NCI-H460 (cell line): ENCODE results near the gene MAST3. TPM values are rescaled to one million over a fixed set of nuclear protein-coding genes. Genes with fewer than 3 reads are reported as not detected.
A peak's percentile ranks its signal among the peaks of the same experiment; 100 is the strongest.

Source experiments
- DNase-seq: peaks from one replicate; pipeline ENCODE4 v3.0.0-alpha.2; 2016; ENCODE audit warnings: low read depth; ENCODE audit errors: extremely low read depth
- total RNA-seq: library from RNA; depleted of rRNA; stranded (reverse); fragments of >200 nt; shearing (Covaris generic); gene quantifications from 2 replicates; pipeline ENCODE4 v1.2.3, GENCODE V29; 2014

The MAST3 gene
- total RNA-seq, 1 experiment from 2014 or later: 2.1 TPM

DNA sequence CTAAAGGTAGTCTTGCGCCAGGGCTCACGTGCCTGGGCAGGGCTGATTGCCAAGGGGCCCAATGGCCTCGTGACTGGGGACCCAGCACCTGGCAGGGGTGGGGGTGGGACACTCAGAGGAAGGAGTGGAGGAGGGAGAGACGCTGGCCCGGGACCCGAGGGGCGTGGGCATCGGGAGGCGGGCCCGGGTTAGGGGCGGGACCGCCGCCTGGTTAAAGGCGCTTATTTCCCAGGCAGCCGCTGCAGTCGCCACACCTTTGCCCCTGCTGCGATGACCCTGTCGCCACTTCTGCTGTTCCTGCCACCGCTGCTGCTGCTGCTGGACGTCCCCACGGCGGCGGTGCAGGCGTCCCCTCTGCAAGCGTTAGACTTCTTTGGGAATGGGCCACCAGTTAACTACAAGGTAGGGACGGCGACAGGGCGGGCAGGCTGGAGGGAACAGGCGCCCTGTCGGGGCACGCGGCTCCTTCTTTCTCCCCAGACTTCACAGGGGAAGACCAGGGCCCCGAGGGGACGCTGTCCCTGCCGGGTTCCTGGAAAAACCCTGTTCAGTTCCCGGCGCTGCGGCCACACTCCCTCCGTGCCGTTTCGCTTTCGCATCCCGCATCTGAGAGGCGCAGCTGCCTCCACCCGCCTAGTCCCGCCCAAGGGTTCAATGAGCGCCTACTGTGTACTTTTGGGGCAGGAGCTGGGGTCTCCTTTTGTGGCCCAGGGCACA lies 76.2 kb downstream of the MAST3 start, which contains the start of gene IFI30:
Gene IFI30, plus strand, starts transcription at position 242 of the 717 bp plus-strand sequence. Its CDS starts 29 bp downstream, at position 271.
- DNase-seq: no peak

DNA sequence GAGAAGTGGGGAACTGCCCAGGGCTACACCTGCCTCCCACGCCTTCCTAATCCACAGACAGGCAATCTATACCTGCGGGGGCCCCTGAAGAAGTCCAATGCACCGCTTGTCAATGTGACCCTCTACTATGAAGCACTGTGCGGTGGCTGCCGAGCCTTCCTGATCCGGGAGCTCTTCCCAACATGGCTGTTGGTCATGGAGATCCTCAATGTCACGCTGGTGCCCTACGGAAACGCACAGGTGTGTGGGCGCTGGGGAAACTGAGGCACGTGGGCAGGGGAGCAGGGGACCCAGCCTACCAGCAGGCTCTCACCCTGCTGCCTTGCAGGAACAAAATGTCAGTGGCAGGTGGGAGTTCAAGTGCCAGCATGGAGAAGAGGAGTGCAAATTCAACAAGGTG lies 77.4 kb downstream of the MAST3 start:
- no peak for DNase-seq

DNA sequence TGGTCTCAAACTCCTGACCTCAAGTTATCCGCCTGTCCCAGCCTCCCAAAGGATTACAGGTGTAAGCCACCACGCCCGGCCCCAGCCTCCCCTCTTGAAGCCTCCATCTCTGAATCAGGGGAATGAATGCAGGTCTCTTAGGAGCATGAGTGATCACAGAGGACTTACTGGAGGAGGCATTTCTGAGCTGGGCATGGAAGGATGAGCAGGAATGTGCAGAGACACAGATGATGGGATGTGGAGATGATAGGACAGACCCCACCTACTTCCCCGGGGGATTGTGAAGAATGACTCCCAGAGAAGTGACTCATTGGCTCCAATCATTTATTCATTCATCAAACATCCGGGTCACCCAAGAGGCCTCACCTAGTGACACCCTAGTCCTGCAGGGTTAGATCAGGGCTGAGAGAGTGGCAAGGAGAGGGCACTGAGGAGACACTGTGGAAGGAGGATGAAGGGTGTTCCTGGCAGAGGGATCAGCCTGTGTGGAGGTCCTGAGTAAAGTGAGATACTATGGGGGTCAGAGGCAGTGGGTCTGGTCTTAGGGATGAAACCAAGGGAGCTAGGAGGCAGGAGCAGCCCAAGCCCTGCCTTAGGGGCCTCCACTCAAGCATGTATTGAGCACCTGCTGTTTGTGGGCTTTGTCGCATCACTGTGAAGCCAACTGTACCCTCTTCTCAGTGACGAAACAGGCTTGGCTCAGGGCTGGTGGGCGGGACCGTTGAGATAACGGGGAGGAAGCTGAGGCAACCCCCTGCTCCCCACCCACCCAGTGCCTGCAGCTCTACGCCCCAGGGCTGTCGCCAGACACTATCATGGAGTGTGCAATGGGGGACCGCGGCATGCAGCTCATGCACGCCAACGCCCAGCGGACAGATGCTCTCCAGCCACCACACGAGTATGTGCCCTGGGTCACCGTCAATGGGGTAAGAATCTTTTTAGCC lies 79.1 kb downstream of the MAST3 start:
- DNase-seq: no peak

DNA sequence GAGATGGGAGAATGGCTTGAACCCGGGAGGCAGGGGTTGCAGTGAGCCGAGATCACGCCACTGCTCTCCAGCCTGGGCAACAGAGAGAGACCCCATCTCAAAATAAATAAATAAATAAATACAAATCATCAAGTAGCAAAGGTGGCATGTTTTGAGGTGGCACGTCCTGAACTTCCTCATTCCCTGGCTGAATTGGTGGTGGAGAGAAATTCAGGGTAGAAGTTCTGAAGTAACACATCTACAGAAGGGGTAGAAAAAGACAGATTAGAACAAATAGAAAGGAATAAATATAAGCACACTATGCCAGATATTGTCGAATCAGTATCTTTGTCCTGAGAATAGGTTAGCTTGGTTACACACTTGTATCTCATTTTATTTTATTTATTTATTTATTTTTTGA lies 82.4 kb downstream of the MAST3 start:
- no peak for DNase-seq

DNA sequence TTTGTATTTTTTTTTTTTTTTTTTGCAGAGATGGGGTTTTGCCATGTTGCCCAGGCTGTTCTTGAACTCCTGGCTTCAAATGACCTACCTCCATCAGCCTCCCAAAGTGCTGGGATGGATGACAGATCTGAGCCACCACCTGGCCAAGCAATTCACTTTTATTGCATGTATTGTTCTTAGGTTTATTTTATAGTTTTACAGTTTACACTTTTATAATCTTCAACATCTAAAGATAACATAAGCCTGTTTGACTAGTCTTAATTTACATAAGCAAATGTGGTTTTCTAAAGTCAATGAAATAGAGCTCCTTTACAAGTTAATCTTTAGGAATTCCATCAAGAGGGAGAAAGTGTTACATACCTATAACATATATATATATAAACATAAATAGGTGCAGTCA lies 86.0 kb downstream of the MAST3 start:
- no peak for DNase-seq

DNA sequence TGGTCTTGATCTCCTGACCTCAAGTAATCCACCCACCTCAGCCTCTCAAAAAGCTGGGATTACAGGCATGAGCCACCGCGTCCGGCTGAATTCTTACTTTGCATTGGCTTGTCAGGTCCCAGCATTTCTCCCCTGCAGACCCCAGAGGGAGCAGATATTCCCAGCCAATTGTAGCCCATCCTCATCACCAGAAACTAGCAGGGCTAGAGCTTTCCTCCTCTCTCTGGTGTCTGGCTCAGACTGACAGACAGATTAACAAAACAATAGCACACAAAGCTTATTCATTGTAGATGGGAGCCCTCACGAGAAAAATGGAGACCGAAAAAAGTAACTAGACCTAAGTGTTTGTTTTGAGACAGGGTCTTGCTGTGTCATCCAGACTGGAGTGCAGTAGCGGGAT lies 88.0 kb downstream of the MAST3 start:
- DNase-seq: no peak

DNA sequence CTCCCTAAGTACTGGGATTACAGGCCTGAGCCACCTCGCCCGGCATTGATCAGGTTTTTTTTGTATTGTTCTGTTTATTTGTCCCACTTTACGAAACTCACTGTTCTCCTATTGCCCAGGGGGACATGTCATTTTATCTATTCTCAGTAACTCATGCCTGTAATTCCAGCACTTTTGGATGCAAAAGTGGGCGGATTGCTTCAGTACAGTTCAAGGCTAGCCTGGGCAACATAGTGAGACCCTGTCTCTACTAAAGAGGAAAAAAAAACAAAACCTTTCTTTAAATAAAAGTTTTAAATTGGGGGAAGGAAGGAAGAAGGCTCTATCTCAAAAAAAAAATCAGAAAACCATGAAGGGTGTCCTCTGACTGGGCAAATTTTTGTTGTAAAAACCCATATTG lies 92.7 kb downstream of the MAST3 start:
- DNase-seq: no peak

DNA sequence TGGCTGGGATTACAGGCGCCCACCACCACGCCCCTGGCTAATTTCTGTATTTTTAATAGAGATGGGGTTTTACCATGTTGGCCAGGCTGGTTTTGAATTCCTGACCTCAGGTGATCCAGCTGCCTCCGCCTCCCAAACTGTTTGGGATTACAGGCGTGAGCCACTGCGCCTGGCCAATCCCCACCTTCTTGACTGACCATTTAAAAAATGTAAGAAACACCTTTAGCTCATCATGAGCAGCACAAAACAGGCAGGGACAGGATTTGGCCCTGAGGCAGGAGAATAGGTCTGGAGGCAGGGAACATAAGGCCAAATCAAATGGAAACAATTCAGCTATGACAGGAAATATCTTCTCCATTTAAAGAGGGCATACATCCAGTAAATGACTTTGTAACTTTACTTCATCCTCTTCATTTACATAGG lies 94.1 kb downstream of the MAST3 start:
- no peak for DNase-seq

DNA sequence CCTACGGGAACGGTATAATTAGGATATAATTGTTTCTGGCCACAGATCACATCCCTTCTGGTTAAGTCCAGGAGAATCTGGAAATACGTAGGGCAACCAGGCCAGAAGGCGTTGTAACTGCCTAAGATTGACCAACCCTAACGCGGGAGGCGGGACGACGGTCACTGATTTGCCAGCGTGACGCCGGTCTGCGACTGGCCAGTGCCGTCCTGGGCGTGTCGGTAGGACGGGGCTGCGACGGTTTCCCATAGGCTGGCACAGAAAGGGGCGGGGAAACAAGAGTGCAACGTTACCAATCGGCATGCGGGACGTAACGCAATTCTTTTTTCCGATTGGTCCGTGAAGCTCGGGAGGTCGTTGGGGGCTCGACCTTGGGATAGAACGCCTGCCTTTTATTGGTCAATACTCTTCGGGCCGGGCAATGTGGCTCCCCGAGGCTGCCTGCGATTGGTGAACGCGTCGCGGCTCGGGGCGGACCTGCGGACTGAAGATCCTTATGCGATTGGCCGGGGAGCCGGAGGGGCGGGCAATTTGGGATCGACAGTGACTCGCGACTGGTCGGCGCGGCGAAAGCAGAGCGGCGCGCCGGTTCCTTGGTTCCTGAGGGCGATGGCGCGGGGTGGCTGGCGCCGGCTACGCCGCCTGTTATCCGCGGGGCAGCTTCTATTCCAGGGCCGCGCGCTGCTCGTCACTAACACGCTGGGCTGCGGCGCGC lies 95.3 kb downstream of the MAST3 start, which contains the start of gene MPV17L2:
Gene MPV17L2, plus strand, starts transcription at position 546 of the 715 bp plus-strand sequence. Its CDS starts 64 bp downstream, at position 610.
- peak; percentile 99 for DNase-seq

DNA sequence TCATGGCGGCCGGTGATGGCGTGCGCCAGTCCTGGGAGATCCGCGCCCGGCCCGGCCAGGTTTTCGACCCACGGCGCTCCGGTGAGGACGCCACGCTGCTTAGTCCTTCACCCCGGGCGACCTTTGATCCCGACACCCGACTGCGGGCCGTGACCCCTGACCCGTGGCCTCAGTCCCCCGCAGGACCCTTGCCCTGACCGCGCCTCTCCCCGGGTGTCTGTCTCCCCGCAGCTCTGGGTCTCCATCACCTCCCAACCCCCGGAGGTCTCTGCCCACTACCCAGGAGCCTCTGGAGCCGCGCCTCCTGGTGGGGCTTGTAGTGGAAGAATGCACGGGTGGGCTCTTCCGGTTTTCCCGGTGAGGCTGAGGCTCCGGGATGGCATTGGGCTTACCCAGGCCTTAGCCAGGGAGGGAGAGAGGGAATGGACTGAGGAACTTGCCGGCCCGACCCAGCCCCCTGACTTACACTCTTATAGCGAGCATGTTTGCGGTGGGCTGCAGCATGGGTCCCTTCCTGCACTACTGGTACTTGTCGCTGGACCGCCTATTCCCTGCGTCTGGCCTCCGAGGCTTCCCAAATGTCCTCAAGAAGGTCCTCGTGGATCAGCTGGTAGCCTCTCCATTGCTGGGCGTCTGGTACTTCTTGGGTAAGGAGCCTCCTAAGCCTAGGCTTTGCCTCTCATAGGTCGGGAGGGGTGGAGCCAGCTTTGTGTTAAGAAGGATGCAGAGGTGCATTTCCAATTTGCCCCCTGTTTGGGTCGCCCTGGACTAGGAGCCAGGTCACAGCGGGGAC lies 96.0 kb downstream of the MAST3 start:
- DNase-seq: no peak

DNA sequence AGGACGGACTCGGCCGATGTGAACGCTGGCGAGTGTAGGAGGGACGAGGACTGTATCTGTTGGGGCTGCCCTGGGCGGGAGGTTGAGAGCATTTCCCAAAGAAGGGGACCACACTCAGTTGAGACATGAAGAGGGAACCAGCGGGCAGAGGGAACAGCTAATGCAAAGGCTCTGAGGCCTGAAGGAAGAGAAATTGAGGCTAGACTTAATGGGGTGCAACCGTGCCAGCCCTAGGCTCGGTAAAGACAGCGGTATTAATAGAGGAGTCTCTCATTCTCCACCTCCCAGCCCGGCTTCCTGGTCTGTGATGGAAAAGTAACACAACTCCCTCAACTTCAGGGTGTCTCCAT lies 96.6 kb downstream of the MAST3 start:
- no peak for DNase-seq

DNA sequence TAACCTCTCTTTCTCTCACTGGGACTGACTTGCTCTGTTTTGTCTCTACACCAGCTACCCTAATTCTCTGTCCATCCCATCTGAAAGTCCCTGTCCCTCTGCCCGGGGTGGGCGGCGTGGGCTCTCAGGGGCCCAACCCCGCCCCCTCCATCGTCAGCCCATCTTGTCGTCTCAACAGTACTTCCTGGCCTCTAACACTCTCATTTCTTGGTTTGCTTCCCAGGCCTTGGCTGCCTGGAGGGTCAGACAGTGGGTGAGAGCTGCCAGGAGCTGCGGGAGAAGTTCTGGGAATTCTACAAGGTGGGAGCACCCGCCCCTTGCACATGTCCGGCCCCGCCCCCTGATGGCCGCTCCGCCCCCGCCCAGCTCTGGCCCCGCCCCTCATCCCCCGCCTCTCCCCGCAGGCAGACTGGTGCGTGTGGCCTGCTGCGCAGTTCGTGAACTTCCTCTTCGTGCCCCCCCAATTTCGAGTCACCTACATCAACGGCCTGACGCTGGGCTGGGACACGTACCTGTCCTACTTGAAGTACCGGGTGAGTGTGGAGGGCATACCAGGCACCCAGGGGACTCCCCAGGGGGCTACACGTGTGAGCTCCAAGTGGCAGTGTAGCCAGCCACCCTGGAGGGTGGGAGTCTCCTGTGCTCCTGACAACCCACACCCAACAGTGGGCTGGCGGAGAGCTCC lies 97.1 kb downstream of the MAST3 start:
- no peak for DNase-seq

DNA sequence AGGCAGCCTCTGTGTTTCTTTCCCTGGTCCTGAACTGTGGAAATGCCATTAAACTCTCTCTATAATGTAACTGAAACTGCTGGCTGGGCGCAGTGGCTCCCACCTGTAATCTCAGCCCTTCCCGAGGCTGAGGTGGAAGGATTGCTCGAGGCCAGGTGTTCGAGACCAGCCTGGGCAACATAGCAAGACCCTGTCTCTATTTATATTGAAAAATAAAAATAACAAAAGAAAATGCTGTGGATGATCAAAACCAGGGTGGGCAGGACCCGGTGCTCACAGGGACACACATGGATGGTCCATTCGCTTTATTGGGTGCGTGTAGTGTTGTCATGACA lies 98.9 kb downstream of the MAST3 start:
- DNase-seq: no peak

DNA sequence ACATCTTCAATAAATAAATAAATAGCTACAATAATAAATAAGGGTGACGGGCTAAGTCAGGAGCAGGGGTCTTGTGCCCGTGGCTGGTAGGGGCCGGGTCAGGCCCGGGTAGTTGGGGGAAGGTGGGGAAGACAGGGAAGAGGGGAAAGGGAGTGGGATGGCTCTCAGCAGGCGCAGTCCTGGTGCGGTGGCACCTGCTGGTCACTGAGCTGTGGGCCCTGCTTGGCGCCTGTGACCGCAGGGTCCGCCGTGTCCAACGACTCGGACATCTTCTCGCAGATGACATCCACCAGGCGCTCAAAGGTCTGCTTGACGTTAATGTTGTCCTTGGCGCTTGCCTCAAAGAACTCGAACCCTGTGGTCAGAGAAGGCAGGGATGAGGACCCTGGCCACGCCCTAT lies 99.7 kb downstream of the MAST3 start:
- no peak for DNase-seq

DNA sequence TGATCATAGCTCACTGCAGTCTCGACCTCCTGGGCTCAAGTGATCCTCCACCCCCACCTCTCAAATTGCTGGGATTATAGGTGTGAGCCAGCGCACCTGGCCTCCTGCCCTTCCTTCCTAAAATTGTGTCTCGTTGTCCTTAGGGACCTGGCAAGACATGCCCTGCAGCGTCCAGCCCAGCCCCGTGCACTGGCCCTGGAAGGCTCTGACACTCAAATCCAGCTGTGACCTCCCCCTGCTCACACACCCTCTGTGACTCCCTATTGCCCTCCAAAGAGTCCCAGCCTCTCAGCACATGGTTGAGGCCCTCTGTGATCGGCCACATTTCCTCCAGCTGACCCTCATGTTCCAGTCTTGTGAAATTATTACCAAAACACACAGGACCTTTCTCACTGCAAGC lies 100.4 kb downstream of the MAST3 start:
- no peak for DNase-seq

DNA sequence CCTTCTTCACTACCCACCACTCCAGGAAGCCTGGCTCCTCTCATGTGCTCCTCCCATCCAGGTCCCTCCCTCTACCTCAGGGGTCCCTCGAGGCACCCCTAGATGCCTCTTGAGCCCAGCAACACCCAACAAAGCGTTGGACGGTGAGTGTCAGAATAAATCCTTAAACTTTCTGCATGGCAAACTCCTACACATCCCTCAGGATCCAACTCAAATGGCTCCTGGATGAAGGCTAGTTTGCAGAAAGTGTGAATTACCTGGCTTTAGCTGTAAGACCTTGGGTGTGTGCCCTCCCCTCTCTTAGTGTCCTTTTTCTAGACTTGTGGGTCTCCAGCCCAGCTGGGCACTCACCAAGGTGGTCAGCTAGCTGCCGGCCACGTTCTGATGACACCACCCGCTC lies 100.8 kb downstream of the MAST3 start:
- DNase-seq: no peak
